Mucosa of stomach (tissue), 1 donor: ENCODE data around the gene WDR17.

Experiments used
- H3K27me3 ChIP-seq: one replicate; pipeline ENCODE4 v1.7.0; 2013; ENCODE audit warnings: mild to moderate bottlenecking, low read length; ENCODE audit not compliant: control insufficient read depth, insufficient read depth
- H3K36me3 ChIP-seq: one replicate; pipeline ENCODE4 v1.7.0; 2013; ENCODE audit warnings: low read length; ENCODE audit not compliant: control insufficient read depth, insufficient read depth
- H3K4me1 ChIP-seq: one replicate; pipeline ENCODE4 v1.7.0; 2013; ENCODE audit warnings: mild to moderate bottlenecking, low read length; ENCODE audit not compliant: control insufficient read depth, insufficient read depth
- H3K4me3 ChIP-seq: one replicate; pipeline ENCODE4 v1.7.0; 2013; ENCODE audit warnings: low read length
- H3K9ac ChIP-seq: one replicate; pipeline ENCODE4 v1.7.0; 2013; ENCODE audit warnings: mild to moderate bottlenecking, low read length, moderate library complexity
- H3K9me3 ChIP-seq: one replicate; pipeline ENCODE4 v1.7.0; 2013; ENCODE audit warnings: mild to moderate bottlenecking, low read length, moderate library complexity; ENCODE audit not compliant: control insufficient read depth
- donor health status: Pancreatic carcinoma.

Gene WDR17

GRCh38 chr4:176044589-176044951 is 21.1 kb upstream of the WDR17 start:
- Histone ChIP-seq H3K9ac (no peak overlapping the region), H3K4me1 (no peaks in the 10 kb centered on the region), H3K4me3 (no peak overlapping the region), H3K36me3 (no peaks in the 10 kb centered on the region), H3K9me3 (no peaks in the 10 kb centered on the region), H3K27me3 (no peaks in the 10 kb centered on the region)

- no peaks in the 10 kb centered on the region for H3K27me3 ChIP-seq
- H3K36me3 ChIP-seq: no peaks in the 10 kb centered on the region
- H3K4me3 ChIP-seq: no peak overlapping the region
- no peak overlapping the region for H3K9ac ChIP-seq
- no peaks in the 10 kb centered on the region for H3K9me3 ChIP-seq
- H3K4me1 ChIP-seq: no peaks in the 10 kb centered on the region
These were observed 17.0 kb upstream of the WDR17 start for GRCh38 chr4:176048631-176049030.

- Histone ChIP-seq H3K27me3 (no peaks in the 10 kb centered on the region), H3K9me3 (no peaks in the 10 kb centered on the region), H3K4me1 (no peaks in the 10 kb centered on the region), H3K9ac (no peak overlapping the region), H3K4me3 (no peak overlapping the region), H3K36me3 (no peaks in the 10 kb centered on the region)
These were observed 12.9 kb upstream of the WDR17 start for GRCh38 chr4:176052744-176053143.

DNA sequence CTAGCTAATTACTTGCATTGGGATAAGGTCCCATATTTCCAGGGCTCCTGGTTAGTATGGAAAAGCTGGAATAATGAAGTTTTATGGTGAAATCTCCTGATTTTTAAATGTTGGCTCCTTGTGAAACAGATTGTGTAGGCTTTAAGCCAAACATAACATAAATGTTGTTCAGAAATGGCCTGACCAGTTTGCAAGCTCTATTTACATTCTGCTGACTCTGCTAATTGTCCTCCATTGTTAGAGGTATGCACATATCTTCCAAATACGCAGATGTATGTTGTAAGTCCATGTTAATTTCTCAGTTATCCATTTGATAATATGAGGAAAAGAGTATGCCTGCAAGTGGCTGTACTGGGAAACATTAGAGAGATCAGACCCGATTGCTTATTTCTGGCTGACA is 11.9 kb upstream of the WDR17 start:
- H3K27me3 ChIP-seq: no peaks in the 10 kb centered on the region
- no peak overlapping the region for H3K4me3 ChIP-seq
- no peak overlapping the region for H3K9ac ChIP-seq
- H3K36me3 ChIP-seq: no peaks in the 10 kb centered on the region
- H3K9me3 ChIP-seq: no peaks in the 10 kb centered on the region
- H3K4me1 ChIP-seq: no peaks in the 10 kb centered on the region

DNA sequence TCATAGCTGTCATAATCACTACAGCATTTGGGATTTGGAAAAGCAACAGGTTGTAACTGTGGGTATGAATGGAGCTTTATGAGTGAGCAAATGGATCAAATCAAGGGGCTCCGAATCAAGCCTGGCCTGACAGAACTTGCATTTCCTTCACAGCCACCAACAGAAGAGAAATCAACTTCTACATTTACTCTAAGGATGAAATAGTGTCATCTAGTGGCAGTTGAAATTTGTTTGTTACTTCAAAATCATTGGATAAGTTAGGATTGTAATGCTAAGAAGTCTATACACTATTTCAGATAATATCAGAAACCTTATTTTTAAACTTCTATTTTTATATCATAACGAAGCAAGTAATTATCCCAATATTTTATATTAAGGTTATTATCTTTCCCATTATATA is 10.7 kb upstream of the WDR17 start:
- H3K27me3 ChIP-seq: no peaks in the 10 kb centered on the region
- H3K4me3 ChIP-seq: no peak overlapping the region
- H3K9me3 ChIP-seq: no peaks in the 10 kb centered on the region
- H3K36me3 ChIP-seq: no peaks in the 10 kb centered on the region
- H3K9ac ChIP-seq: no peak overlapping the region
- no peaks in the 10 kb centered on the region for H3K4me1 ChIP-seq

- no peak overlapping the region for H3K4me3 ChIP-seq
- H3K9ac ChIP-seq: no peak overlapping the region
- H3K27me3 ChIP-seq: no peaks in the 10 kb centered on the region
These were observed 1.9 kb upstream of the WDR17 start for GRCh38 chr4:176063718-176064117.

DNA sequence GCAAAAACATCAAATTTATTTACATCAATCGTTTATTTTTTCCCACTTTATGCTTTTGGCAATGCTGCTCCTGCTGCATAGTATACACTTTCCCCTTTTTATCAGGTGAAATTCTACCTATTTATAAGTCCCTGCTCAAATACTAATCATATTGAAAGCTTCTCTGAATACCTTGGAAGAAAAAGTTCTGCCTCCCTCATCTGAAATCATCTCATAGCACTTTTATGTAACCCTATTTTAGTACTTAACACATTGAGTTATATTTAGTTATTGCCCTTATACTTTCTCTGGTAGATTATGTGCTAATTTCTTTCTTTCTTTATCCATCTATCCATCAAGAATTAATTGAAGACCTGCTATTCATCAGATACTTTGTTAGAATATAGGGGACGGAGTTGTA is 1.1 kb upstream of the WDR17 start:
- Histone ChIP-seq H3K9me3 (no peaks in the 10 kb centered on the region), H3K36me3 (no peaks in the 10 kb centered on the region), H3K4me3 (no peak overlapping the region), H3K4me1 (no peaks in the 10 kb centered on the region), H3K27me3 (no peaks in the 10 kb centered on the region), H3K9ac (no peak overlapping the region)

More at GRCh38 chr4:176063718-176064117, 1.9 kb upstream of the WDR17 start:
- H3K4me1 ChIP-seq: no peaks in the 10 kb centered on the region
- no peaks in the 10 kb centered on the region for H3K36me3 ChIP-seq
- no peaks in the 10 kb centered on the region for H3K9me3 ChIP-seq

- Histone ChIP-seq H3K9ac (no peak overlapping the region), H3K4me1 (no peaks in the 10 kb centered on the region), H3K4me3 (no peak overlapping the region), H3K9me3 (no peaks in the 10 kb centered on the region), H3K36me3 (no peaks in the 10 kb centered on the region), H3K27me3 (no peaks in the 10 kb centered on the region)
These were observed 1.1 kb downstream of the WDR17 start for GRCh38 chr4:176066757-176067156.

DNA sequence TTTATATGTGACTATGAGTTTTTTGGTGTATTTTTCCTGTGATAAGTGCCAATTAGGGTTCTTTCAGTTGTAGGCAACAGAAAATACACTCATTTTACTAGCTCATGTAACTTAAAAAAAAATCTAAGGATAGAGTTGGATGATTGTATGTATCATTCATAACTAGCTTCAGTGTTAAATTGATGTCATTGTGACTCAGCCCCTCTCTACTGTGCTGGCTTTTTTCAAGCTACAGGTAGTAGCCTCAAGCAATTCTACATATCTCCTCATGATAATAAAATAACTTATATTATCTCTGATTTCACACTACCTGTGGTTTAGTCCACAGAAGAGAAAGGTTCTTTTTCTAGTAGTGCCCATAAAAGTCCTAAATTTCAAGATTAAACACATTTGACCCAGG is 11.9 kb downstream of the WDR17 start:
- Histone ChIP-seq H3K27me3 (no peaks in the 10 kb centered on the region), H3K9ac (no peak overlapping the region), H3K4me3 (no peak overlapping the region), H3K4me1 (no peaks in the 10 kb centered on the region), H3K9me3 (no peaks in the 10 kb centered on the region), H3K36me3 (no peaks in the 10 kb centered on the region)

DNA sequence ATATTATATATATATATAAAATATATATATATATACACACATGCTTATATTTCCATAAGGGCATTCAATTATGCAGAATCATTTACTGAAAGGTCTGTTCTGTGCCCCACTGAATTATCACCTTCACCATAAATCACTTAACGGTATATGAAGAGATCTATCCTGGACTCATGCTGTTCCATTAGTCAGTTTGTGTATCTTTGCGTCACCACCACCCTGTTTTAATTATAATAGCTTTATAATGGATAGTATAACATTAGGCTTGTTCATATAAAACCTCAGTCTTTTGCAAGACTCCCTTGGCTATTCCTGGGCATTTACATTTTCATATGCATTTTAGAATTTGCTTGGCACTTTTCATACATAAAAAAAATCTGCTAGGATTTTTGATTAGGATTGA is 19.1 kb downstream of the WDR17 start:
- Histone ChIP-seq H3K27me3 (no peaks in the 10 kb centered on the region), H3K36me3 (no peaks in the 10 kb centered on the region), H3K4me3 (no peak overlapping the region), H3K4me1 (no peaks in the 10 kb centered on the region), H3K9ac (no peak overlapping the region), H3K9me3 (no peaks in the 10 kb centered on the region)

DNA sequence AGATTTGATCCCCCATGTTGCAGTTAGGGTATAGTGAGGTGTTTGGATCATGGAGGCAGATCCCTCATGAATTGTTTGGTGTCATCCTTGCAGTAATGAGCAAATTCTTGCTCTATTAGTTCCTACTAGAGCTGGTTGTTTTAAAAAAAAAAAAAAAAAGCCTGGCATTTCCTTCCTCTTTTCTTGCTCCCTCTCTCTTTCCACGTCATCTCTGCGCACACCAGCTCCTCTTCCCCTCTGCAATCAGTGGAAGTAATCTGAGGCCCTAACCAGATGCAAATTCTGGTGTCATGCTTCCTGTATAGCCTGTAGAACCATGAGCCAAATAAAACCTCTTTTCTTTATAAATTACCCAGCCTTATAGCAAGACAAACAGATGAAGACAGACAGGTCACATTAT is 24.5 kb downstream of the WDR17 start:
- no peaks in the 10 kb centered on the region for H3K36me3 ChIP-seq
- no peaks in the 10 kb centered on the region for H3K27me3 ChIP-seq
- H3K4me3 ChIP-seq: no peak overlapping the region
- no peaks in the 10 kb centered on the region for H3K9me3 ChIP-seq
- H3K4me1 ChIP-seq: no peaks in the 10 kb centered on the region
- no peak overlapping the region for H3K9ac ChIP-seq

GRCh38 chr4:176099314-176099713 is 33.7 kb downstream of the WDR17 start:
- Histone ChIP-seq H3K27me3 (no peaks in the 10 kb centered on the region), H3K9me3 (no peaks in the 10 kb centered on the region), H3K4me3 (no peak overlapping the region), H3K9ac (no peak overlapping the region), H3K4me1 (no peaks in the 10 kb centered on the region), H3K36me3 (no peaks in the 10 kb centered on the region)

DNA sequence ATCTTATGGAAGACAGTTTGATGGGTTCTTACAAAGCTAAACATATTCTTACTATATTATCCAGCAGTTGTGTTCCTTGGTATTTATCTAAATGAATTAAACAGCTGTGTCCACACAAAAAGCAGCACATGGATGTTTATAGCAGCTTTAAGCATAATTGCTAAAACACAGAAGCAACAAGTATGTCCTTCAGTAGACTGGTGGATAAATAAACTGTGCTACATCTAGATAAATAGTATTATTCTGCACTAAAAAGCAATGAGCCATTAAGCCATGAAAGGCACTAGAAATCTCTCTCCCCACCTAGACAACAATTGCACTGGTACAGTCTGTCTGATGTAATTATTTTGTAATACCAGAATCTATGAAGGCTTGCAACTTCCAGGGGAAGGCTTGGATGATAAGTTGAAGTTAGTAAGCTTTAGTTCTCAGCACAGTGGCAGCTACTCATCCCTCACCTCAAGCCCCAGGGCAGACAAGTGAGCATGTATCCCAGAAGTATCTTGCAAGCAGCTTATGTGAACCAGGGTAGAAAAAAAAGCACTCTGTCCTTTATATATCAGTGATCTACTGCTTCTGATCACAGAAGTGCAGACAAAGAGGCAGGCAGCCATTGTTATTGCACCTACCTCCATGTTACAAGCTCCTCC is 36.9 kb downstream of the WDR17 start:
- no peaks in the 10 kb centered on the region for H3K36me3 ChIP-seq
- H3K4me1 ChIP-seq: no peaks in the 10 kb centered on the region
- H3K9me3 ChIP-seq: no peaks in the 10 kb centered on the region
- no peaks in the 10 kb centered on the region for H3K27me3 ChIP-seq
- H3K4me3 ChIP-seq: no peak overlapping the region
- no peak overlapping the region for H3K9ac ChIP-seq
